SK-N-MC (cell line): Measurements from ENCODE around the gene ATXN7L2.

Source experiments
- EZH2 ChIP-seq: fragments of 200-600 bp; sonication (generic); IDR thresholded peaks from one replicate; pipeline ENCODE4 v1.6.1; 2017; ENCODE audit warnings: antibody characterized with exemption
- FOXP2 ChIP-seq: optimal IDR thresholded peaks from 2 replicates; pipeline ENCODE3; 2011; ENCODE audit warnings: mild to moderate bottlenecking, moderate library complexity; ENCODE audit not compliant: insufficient read depth; ENCODE audit errors: extremely low read length, control extremely low read depth
- POLR2AphosphoS5 ChIP-seq: IDR thresholded peaks from 2 replicates; pipeline ENCODE4 v1.6.1; 2012; ENCODE audit warnings: mild to moderate bottlenecking, low read depth, low read length, borderline replicate concordance

DNA sequence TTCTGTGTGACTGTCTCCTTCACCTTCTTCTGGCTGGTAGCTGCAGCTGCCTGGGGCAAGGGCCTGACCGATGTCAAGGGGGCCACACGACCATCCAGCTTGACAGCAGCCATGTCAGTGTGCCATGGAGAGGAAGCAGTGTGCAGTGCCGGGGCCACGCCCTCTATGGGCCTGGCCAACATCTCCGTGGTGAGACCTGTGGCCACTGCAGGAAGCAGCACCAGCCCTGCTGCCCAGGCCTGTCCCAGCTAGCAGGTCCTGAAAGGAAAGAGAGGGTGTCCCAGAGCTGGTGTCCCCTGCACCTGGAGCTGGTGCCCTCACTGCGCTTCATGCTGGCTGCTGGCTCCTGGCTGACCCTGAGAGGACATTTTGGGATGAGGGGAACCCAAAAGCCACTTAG, 5.9 kb upstream of the ATXN7L2 start:
- TF ChIP-seq POLR2AphosphoS5 (no peak), EZH2 (no peak), FOXP2 (no peak)
